ENCODE data around the gene DOK3.

Gene DOK3

GRCh38 chr5:177555665-177556064, 46.0 kb upstream of the DOK3 start:
- peaks cover 26% of the 10 kb centered on the region for H3K4me1 ChIP-seq (ENCODE audit: insufficient read depth, low read length, severe bottlenecking)
- H3K4me2 ChIP-seq (ENCODE audit: low read length), result no peak overlapping the region
- H3K36me3 ChIP-seq (ENCODE audit: insufficient read depth, low read length), result peaks cover 21% of the 10 kb centered on the region; the same call in 1 of the 2 replicates
- H3K4me3 ChIP-seq (ENCODE audit: low read depth, low read length, poor library complexity, severe bottlenecking), result no peak overlapping the region
- no peaks in the 10 kb centered on the region for H4K20me1 ChIP-seq (ENCODE audit: insufficient read depth, low read length)
- H3K9me2 ChIP-seq (ENCODE audit: low read depth, low read length), result no peaks in the 10 kb centered on the region
- H2AFZ ChIP-seq (ENCODE audit: low read length), result no peak overlapping the region
- no peaks in the 10 kb centered on the region for H3K9me3 ChIP-seq (ENCODE audit: low read length)
- no peak for TF ChIP-seq CTCF (IDR thresholded peaks at IDR 0.05; ENCODE audit: low read length)
- no peak for TF ChIP-seq EZH2 (IDR thresholded peaks at IDR 0.05; ENCODE audit: borderline replicate concordance, low read length)
- H3F3A ChIP-seq (ENCODE audit: insufficient read depth, low read length), result no peaks in the 10 kb centered on the region
- no peak overlapping the region for H3K27ac ChIP-seq (ENCODE audit: low read depth, low read length, poor library complexity, severe bottlenecking)
- H3K9ac ChIP-seq (ENCODE audit: low read length), result no peak overlapping the region
- H3K27me3 ChIP-seq (ENCODE audit: insufficient read depth, low read length), result no peaks in the 10 kb centered on the region
- H3K79me2 ChIP-seq (ENCODE audit: insufficient read depth, low read length), result peaks cover 34% of the 10 kb centered on the region

- H3K9me2 ChIP-seq (ENCODE audit: low read depth, low read length), result no peaks in the 10 kb centered on the region
- no peaks in the 10 kb centered on the region for H4K20me1 ChIP-seq (ENCODE audit: insufficient read depth, low read length)
- H3K4me3 ChIP-seq (ENCODE audit: low read depth, low read length, poor library complexity, severe bottlenecking), result peak overlapping the region; percentile 63
- peaks cover 26% of the 10 kb centered on the region; the same call in 1 of the 2 replicates for H3K36me3 ChIP-seq (ENCODE audit: insufficient read depth, low read length)
- H3K79me2 ChIP-seq (ENCODE audit: insufficient read depth, low read length), result peaks cover 38% of the 10 kb centered on the region
- H3K9me3 ChIP-seq (ENCODE audit: low read length), result no peaks in the 10 kb centered on the region
- TF ChIP-seq EZH2 (IDR thresholded peaks at IDR 0.05; ENCODE audit: borderline replicate concordance, low read length) (no peak), CTCF (IDR thresholded peaks at IDR 0.05; ENCODE audit: low read length) (no peak)
- no peaks in the 10 kb centered on the region for H3F3A ChIP-seq (ENCODE audit: insufficient read depth, low read length)
- no peaks in the 10 kb centered on the region for H3K27me3 ChIP-seq (ENCODE audit: insufficient read depth, low read length)
- H3K27ac ChIP-seq (ENCODE audit: low read depth, low read length, poor library complexity, severe bottlenecking), result no peak overlapping the region
- H3K4me2 ChIP-seq (ENCODE audit: low read length), result peak overlapping the region; percentile 91
- no peak overlapping the region for H2AFZ ChIP-seq (ENCODE audit: low read length)
- peaks cover 26% of the 10 kb centered on the region for H3K4me1 ChIP-seq (ENCODE audit: insufficient read depth, low read length, severe bottlenecking)
- H3K9ac ChIP-seq (ENCODE audit: low read length), result peak overlapping the region; percentile 68
These were observed 45.6 kb upstream of the DOK3 start for GRCh38 chr5:177555228-177555627.

- Histone ChIP-seq H3K4me2 (ENCODE audit: low read length) (peak within 1 kb of the TSS; percentile 99), H3K4me3 (ENCODE audit: low read depth, low read length, poor library complexity, severe bottlenecking) (peak within 1 kb of the TSS; percentile 100), H3K9ac (ENCODE audit: low read length) (peak within 1 kb of the TSS; percentile 98), H4K20me1 (ENCODE audit: insufficient read depth, low read length) (no peaks in the 10 kb centered on the region), H3K36me3 (ENCODE audit: insufficient read depth, low read length) (peaks cover 27% of the 10 kb centered on the region; the same call in 1 of the 2 replicates), H3K9me3 (ENCODE audit: low read length) (no peaks in the 10 kb centered on the region), H3K9me2 (ENCODE audit: low read depth, low read length) (no peaks in the 10 kb centered on the region), H3K27me3 (ENCODE audit: insufficient read depth, low read length) (no peaks in the 10 kb centered on the region), H3K27ac (ENCODE audit: low read depth, low read length, poor library complexity, severe bottlenecking) (no peak within 1 kb of the TSS), H2AFZ (ENCODE audit: low read length) (peak within 1 kb of the TSS; percentile 52), H3K4me1 (ENCODE audit: insufficient read depth, low read length, severe bottlenecking) (peaks cover 26% of the 10 kb centered on the region), H3F3A (ENCODE audit: insufficient read depth, low read length) (no peaks in the 10 kb centered on the region), H3K79me2 (ENCODE audit: insufficient read depth, low read length) (peaks cover 43% of the 10 kb centered on the region)
- TF ChIP-seq CTCF (IDR thresholded peaks at IDR 0.05; ENCODE audit: low read length) (peak; percentile 21; the same call in 1 of the 2 replicates), EZH2 (IDR thresholded peaks at IDR 0.05; ENCODE audit: borderline replicate concordance, low read length) (no peak)
These were observed 45.0 kb upstream of the DOK3 start, which contains the start of gene FAM193B for GRCh38 chr5:177554474-177555111. Gene FAM193B (minus strand): TSS chr5:177554563. CDS start chr5:177554458, 105 bp downstream.

Data from OCI-LY1 (cell line).